A673 (cell line): Measurements from ENCODE around the gene MLPH.

ENCODE experiments used
- CTCF ChIP-seq: fragments of 300-800, 200-600 bp; sonication (generic); conservative IDR thresholded peaks from 2 replicates; pipeline ENCODE4 v1.5.1; 2017; ENCODE audit warnings: low read depth, mild to moderate bottlenecking, antibody characterized with exemption, low read length, moderate library complexity, mixed read lengths
- EZH2 ChIP-seq: fragments of 200-600 bp; sonication (generic); IDR thresholded peaks from 2 replicates; pipeline ENCODE4 v1.6.1; 2017; ENCODE audit warnings: borderline replicate concordance, low read depth, mild to moderate bottlenecking, mixed read lengths, antibody characterized with exemption, low read length; ENCODE audit not compliant: poor library complexity, severe bottlenecking

- TF ChIP-seq CTCF, result no peak
- no peak for TF ChIP-seq EZH2
Measured at GRCh38 chr2:237525559-237526157, 38.6 kb downstream of the MLPH start.
